Right hindlimb (tissue), 1 donor: ENCODE results near the gene RBM18.

Experiments used
- DNase-seq: peaks from one replicate; pipeline ENCODE4 v3.0.0-alpha.2; 2018

The RBM18 gene

DNA sequence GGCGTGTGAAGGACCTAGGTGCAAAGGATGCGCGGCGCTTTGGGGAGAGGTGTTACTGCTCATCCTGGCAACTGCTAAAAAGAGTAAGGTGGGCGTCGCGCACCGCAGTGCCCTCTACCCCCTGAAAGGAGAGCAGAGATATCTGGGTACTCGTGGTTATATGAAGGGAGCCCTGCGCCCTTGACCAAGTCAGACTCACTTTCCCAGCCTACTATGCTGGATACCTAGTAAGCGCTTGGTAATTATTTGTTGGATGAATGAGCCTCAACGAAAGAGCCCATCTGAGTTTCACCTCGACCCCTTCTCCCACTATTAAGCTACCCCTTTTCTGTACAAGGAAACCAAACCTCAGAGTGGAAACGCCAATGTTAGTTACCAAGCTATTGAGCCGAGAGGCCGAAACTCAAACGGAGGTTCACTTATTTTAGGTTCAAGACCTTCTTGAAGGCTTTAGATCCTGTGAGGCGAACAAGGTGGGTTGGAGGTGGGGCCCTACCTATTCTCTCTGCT lies 43.9 kb downstream of the RBM18 start:
- no peak for DNase-seq

DNA sequence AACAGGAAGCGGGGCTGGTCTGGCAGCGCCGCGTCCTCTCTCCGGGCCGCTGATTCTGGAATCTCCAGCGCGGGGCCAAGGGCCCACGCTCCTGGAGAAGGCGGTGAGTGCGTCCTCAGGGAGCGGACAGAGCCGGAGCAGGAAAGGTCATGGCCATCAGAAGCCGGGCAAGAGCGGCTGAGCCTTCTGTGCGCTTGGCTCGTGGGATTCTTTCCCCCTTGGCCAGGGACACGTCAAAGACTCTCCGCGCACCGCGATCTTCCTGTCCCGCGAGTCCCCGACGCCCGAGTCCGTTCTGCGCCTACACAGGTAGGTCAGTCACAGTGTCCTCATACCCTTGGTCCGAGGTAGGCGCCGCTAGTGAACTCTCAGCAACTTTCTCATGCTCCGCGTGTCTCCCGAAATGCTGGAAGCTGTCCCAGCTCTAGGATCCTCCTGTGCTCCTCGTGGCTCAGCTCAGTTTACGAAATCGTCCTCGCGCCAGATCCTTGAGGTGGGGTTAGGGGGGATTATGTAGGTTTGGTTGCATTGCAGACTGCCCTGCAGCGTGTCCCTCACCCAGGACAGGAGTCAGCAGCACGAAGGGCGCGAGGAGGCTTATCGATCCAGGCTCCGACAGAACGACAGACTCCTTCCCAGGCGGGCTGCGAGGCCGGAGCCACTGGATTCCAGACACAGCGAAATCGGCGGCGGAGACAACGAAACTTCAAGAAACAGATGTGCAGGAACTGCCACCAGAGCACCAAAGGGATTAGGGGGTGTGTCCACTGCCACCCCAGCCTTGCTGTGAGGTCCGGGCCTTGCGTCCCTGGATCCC lies 44.6 kb downstream of the RBM18 start:
- DNase-seq: peak; percentile 42

DNA sequence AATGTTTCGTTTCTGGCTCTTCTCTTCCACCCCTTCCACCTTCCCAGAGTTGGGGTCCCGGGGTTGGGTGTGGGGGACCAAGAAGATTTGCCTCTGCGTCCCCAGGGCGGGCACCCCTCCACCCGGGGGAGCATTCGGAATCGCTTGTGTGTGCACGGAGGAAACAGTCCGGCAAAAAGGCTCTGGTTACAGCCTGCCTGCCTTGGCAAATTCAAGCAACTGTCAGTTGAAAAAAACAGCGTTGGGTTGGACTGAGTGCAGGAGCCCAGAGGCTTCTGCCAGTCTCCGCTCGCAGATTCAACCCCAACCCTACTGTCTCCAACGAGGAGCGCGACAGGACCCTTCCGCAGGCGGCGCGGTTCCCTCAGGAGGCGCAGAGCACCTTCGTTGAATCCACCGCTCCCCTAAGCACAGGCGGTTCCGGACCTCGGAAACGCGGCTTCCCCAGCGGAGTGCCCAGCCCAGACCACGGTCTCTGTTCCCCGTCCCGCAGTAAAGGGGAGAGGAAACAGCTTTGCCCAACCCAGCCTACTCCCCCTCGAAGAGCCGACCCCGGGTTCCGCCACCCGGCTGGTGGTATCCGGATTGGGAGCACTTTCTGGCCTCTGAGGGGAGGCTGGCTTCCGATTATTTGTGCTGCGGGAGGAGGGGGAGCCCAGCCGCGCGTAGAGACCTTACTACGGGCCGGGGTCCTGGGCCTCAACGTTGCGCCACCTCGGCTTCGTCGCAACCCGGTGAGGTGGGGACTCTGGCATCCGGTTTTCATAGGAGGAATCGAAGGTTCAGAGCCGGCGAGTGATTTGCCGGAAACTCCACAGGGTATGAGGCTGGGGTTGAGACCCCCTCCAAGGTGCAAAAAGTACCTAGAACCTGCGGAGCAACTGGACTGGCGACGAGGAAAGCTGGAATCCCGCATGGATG lies 45.4 kb downstream of the RBM18 start:
- DNase-seq: peak; percentile 40

GRCh38 chr9:122218071-122218934 lies 46.3 kb downstream of the RBM18 start:
- no peak for DNase-seq

- DNase-seq: no peak
Observed at GRCh38 chr9:122217640-122218039, 47.0 kb downstream of the RBM18 start.

DNA sequence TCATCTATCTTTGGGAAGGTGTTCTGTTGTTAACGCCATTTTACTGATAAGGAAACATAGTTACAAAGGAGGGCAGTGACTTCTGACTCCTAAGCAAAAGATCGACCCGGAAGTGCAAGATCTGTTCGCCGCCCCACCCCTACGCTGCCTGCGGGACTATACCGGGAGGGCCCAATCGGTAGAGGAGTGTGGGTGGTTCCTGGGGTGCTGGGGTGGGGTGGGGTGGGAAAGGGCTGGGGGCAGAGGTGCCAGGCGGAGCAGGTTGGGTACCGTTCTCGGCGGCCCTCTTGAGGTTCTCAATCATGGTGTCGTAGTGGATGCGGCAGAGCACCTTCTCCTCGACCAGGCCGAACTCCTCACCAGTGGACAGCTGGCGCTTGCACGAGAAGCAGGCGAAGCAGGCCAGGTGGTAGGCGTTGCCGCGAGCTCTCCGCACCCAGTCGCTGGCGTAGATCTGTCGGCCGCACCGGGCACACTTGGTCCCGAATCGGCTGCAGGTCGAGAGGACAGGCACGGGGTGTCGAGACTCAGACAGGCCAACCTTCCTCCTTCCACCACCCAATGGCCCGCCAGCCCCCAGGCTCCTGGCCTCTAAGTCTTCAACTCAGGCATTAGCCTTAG lies 47.7 kb downstream of the RBM18 start:
- no peak for DNase-seq

GRCh38 chr9:122216138-122216797 lies 48.4 kb downstream of the RBM18 start:
- DNase-seq: no peak

- DNase-seq: no peak
Observed at GRCh38 chr9:122215663-122216062, 49.0 kb downstream of the RBM18 start.

GRCh38 chr9:122214507-122214906 lies 50.1 kb downstream of the RBM18 start:
- no peak for DNase-seq

DNA sequence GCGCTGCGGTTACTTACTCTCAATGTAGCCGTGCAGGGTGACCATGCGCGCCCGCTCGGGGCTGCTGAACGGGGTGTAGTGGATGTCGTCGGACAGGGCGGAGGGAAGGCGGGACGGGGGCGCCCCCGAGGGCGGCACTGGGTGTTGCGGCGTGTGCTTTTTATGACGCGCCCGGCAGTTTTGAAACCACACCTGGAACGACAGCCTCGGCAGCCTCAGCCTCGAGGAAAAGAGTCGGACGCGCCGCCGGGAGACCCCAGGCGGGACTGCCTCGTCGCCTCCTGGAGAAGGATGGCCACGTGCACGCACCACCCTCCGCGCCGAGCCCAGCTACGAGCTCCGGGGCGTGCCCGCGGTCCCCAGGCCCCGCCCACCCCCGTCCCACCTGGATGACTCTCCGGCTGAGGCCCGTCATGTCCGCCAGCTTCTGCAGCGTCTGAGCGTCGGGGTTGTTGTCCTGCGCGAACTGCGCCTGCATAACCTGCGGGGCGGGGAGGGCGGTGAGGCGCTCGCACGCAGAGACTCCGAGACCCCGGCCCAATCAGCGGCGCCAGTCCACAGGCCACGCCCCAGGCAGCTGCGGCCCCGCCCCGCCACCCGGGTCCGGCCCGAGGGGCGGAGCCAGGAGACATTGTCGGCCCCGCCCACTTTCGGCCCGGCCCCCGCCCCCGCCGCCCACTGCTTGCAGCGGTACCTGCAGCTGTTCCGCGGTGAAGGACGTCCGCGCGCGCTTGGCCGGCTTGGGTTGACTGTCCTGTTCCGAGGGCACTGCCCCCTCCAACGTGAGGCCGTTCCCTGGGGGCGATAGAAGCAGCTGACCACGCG lies 50.8 kb downstream of the RBM18 start:
- DNase-seq: peak; percentile 67

GRCh38 chr9:122213102-122213588 lies 51.5 kb downstream of the RBM18 start:
- no peak for DNase-seq

- DNase-seq: no peak
Observed at GRCh38 chr9:122212473-122213004, 52.1 kb downstream of the RBM18 start.

GRCh38 chr9:122209451-122209850 lies 55.2 kb downstream of the RBM18 start:
- DNase-seq: no peak

- DNase-seq: peak; percentile 18
Observed at GRCh38 chr9:122207096-122207495, 57.5 kb downstream of the RBM18 start.

- DNase-seq: peak; percentile 63
Observed at GRCh38 chr9:122206118-122207046, 58.3 kb downstream of the RBM18 start.

- no peak for DNase-seq
Observed at GRCh38 chr9:122205176-122205575, 59.5 kb downstream of the RBM18 start.

GRCh38 chr9:122204491-122204890 lies 60.1 kb downstream of the RBM18 start:
- DNase-seq: peak; percentile 39

- no peak for DNase-seq
Observed at GRCh38 chr9:122204055-122204454, 60.6 kb downstream of the RBM18 start.

DNA sequence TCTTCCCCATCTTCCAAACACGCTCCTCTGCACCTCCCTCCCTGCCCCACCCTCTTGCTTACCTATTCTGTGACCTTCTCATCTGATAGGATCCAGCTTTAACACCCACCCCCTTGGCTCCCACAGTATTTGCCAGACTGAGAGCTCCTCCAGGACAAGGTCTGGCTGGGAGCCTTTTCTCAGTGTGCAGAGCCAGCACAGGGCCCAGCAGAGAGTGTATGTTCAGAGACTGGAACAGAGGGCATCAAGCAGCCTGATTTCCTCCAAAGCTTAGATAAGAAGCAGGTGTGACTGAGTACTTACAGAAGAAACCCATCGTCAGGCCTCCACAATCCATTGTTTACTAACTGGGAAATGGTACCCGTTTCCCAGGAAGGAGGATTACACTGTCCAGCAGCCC lies 62.5 kb downstream of the RBM18 start:
- no peak for DNase-seq
